ENCODE measurements around the gene SLF2.

- no peak for TF ChIP-seq CTCF (IDR thresholded peaks at IDR 0.05)
- no peak for TF ChIP-seq POLR2A (IDR thresholded peaks at IDR 0.05)
Measured at GRCh38 chr10:100987685-100988049, 74.9 kb downstream of the SLF2 start.

Data from lower leg skin (tissue), 3 donors.